Inflammatory macrophage treated with lipopolysaccharide for 1 hour (primary cell): ENCODE results near the gene GPR34.

Experiments used
- DNase-seq, 2 donors: peaks; one replicate each; pipeline ENCODE4 v3.0.0-alpha.2; 2020 to 2022

The GPR34 gene

DNA sequence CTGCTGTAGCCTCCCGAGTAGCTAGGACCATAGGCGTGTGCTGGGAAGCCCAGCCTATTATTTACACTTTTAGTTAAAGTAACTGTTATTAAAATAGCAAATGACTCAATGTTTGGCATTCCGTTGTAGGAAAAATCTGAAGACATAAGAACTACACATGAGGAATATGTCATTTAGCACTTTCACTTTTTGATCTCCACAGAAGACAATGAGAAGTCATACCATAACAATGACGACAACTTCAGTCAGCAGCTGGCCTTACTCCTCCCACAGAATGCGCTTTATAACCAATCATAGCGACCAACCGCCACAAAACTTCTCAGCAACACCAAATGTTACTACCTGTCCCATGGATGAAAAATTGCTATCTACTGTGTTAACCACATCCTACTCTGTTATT lies 6.7 kb downstream of the GPR34 start:
- DNase-seq, result no peak

DNA sequence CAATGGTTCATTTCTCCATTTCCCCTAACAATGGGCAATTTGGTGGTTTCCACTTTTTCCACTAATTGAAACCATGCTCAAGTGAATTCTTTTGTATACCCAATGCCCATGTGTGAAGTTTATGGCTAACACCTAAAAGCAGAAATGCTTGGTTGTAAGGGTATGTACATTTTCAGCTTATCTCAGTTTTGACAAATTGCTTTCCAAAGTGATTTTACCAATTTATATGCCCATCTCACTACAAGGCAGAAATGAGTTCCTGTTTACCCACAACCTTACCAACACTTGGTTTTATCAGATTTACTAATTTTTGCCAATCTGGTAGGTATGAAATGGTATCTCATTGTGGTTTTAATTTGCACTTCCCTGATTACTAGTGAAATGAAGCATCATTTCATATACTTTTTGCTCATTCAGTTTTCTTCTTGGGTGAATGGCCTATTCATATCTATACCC lies 14.8 kb downstream of the GPR34 start:
- DNase-seq, result no peak

DNA sequence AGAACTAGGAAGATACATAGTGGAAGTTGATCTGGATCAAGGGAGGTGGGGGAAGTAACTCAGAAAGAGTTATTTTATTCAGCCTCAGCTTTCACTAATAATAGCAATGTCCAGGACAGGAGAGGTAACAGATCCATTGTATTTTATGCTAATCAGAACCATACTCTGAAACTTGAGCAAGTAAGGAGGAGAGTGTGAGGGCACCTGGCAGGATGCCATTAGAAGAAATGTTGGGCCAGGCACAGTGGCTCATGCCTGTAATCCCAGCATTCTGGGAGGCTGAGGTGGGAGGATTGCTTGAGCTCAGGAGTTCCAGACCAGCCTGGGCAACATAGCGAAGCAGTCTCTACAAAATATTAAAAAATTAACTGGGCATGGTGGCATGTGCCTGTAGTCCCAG lies 16.3 kb downstream of the GPR34 start:
- no peak for DNase-seq

DNA sequence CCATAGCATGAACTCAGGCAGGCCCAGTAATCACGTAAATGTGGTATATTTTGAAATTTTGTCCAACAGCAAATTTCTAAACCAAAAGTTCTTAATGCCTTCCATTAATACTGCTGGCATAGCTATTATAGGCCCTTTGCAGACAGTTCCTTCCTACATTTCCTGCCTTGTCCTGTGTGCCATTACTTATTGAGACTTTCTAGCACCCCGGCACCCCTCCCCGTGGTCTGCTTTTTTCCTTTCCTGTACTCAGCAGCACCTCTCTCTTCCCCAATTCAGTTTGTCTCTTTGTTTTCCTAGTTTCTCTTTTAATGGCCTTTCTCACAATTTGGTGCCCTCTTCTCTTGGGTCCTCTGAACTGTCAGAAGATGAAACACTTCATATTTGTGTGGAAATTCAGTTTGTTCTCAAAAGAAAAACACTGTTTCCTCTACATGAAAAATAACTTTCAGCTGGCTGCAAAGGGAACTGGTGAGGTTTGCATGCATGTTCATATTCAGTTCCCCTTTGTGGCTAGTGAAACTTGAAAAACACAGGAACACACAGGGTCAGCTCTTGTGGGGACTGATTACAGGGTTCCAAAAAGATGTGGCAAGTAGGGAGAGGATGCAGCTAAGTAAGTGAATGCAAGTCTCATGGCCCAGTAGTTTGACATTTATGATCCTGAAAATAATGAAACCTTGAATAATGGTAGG lies 17.1 kb downstream of the GPR34 start:
- DNase-seq, result peak; percentile 49 to 64

DNA sequence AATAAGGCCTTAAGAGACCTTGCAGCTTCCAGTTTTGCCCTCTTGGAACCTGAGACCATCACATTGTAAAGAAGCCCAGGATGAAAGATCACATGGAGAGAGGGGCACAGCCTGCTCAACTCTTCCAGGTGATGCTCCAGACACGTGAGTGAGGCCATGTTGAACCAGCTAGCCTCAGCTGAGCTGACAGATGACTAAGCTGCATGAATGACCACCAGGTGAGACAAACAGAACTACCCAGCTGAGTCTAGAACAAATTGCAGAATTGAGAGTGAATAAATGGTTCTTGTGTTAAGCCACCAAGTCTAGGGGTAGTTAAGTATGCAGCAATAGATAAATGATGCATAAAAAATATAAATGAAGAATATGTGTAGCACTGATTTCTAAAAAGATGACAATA lies 18.4 kb downstream of the GPR34 start:
- no peak for DNase-seq

DNA sequence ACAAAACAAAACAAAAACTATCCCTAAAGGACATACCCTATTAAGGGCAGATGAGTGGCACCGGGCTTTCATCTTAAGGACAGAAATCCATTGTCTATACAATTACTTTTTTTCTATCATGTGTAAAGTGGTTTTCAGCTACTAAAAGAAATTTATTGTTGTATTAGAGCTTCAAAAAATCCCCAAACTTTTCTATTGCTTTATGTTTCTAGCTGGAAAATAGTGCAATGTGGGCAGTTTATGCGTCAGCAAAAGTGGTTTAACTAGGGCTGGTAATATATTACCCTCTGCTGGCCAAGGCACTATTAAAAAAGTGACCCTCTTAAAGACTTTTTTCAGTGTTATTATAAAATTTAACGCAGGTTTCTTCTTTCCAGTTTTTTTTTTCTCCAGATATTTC lies 19.7 kb downstream of the GPR34 start:
- DNase-seq, result no peak

DNA sequence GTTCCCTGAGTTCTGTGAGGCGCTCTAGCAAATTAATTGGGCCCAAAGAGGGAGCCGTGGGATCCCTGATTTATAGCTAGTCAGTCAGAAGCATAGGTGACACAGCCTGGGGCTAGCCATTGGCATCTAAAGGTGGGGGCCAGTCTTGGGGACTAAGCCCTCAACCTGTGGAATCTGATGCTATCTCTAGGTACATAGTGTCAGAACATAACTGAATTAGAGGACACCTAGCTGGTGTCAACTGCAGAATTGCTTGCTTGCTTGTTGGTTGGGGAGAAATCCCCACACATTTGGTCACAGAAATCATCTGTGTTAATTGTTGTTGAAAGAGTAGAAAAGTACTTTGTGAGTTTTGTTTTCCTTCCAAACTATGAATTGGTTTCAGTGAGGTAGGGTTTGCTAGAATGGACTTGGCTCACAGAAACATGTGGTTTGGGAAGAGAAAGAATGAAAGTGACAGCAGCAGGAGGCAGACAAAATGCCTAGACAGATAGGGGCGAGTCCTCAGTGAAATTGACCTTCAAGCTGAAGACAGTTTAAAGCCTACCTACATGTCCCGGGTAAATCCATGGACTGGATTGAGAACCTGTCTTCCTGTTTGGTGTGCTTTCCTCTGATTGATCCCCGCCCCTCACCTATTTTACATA lies 22.4 kb downstream of the GPR34 start:
- no peak for DNase-seq

DNA sequence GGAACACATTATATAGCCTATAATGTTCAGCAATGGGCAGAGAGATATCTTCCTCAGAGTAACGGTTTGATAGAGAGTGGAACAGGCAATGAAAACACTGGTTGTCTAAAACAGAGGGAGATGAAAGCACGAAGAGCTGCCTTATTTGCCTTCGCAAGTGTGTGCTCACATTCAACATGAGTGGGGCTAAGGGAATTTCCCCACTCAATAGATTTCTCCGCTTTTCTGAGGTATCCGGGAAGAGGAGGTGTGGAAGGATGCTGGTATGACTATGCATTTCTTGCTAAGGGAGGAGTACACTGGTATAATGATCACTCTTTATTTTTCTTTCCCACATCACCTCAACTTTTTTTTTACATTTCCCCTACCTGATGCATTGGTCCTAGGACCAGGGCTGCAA lies 27.4 kb downstream of the GPR34 start:
- DNase-seq, result no peak

DNA sequence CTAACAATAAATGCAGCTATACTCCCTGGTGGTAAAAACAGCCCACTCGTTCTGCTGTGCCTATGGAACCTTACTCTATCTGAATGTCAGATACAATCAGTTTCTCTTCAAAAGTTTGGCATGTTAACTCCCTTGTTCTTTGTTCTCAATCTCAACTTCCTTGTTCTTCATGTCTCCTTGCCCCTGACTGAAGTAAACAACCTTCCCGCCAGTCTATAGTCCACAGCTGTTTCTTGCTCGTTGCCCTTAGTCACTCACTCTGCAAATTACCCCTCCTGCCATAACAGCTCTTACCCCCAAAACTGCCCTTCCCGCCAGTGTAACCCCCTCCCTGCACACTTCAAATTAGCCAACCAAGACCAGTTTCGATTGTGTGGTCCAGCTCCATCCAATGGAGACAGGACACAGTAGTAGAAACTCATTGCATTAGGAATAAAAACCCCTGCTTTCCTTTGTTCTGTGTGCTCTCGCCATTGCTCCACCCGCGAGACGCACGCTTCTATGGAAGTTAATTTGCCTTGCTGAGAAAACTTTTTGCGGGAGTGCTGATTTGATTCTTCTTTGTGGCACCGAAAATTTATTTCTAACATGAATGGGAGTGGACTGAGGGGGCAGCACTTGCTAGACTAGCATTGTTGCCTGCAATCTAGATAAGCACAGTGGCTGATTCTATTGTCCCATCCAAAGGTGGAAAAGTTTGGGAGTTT lies 28.1 kb downstream of the GPR34 start:
- no peak for DNase-seq

DNA sequence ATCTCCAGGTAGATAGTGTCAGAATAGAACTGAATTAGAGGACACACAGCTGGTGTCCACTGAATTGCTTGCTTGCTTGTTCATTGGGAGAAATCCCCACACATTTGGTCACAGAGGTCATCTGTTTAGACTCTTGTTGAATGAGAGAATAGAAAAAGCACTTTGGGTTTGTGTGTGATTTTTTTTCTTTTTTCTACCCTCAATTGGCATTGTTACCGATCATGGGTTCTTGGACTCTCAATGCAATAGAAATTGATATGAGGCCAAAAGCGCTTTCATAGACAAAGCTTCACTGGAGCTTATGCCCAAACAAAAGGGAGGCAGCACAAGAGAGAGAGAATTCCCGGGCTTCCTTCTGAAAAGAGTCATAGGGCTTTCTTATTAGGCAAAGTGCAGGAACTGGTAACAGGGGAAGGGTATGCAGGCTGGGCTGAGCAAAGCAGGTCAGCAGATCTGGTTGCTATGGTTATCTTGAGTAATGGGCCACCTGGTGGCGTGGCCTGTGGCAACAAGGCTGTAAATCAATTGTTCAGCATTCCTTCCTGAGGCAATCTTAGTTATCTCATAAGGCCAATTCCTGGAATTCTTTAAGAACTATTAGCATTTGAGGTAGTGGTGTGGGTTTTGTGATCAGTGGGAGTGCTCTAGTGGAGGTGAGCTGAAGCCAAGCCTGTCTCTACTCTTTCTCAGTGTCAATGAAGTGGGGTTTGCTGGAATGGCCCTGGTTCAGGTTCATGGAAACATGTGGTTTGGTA lies 29.9 kb downstream of the GPR34 start:
- DNase-seq, result no peak

DNA sequence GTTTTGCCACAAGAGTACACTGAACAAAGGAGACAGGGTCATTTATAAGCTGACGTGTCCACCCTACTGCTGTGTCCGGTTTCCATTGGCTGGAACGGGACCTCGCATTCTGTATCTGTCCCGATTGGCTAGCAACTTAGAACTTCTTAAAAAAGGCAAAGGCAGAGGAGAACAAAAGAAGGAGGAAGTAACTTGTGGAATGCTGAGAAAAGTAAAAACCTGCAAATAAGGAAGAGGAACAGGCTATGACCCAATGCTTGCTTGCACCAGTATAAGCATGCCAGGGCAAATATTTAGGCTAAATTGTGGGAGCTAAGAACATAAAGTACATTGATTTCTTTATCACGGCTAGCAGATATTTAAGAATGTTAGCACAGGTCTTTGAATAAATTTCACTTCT lies 30.8 kb downstream of the GPR34 start:
- DNase-seq, result peak in 1 of 2 donors; percentile 32

DNA sequence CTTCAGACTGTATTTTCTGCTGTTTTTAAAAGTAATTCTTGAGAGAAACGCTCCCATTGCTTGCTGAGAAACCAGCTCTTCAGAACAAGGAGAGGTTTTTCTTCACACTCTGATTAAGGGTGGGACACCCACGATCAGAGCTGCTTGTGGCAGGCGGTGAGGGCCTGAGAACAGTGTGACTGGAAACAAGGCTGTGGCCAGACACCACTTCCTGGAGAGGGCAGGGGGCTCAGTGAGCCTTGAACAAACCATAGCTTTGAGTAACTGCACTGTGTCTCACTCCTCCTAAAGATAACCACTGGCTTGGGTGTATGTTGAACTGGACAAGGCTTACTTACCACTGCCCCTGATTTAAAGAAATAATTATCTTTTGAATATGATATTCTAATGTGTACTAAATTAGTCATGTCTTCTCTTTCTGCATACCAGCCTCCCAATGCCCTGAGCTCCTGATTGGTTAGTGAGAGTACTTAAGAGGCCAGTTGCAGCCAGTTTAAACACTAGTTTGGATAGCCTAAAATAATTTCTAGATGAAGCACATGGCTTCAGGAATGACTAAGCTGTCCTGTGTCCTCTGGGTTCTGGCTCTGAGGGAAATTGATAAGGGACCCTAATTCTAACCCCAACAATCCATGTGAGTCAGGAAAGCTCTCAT lies 31.5 kb downstream of the GPR34 start:
- no peak for DNase-seq

DNA sequence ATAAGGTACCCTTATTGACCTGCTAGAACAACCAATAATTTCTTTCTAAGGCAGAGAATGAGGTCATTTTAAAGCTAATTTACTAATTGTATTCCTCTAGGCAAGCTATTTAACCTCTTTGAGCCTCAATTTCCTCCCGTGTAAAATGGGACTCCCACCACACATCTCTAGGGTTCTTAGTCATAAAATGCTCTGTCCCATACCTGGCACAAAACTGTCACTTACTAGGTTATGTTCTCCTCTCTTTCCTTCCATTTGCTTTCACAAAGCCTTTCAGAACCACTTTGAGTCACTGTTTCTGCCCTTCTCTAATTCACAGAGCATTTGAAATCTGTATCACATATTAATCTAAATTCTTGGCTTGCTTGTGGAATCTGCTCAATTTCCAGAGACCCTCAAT lies 32.8 kb downstream of the GPR34 start:
- no peak for DNase-seq

DNA sequence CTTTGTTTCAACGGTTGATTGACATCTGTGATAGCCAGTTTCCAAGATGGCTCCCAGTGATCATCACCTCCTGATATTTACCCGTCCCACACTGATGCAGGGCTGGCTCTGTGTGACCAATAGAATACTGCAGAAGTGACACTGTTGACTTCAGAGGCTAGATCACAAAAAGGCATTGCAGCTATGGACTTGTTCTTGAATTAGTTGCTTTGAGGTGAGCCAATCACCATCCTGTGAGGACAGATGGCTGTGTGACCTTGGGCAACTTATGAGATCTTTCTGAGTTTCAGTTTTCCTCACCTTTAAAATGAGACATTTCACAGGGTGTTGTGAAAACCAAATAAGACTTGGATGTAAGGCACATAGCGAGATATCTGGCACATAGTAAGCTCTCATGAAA lies 33.4 kb downstream of the GPR34 start:
- no peak for DNase-seq

DNA sequence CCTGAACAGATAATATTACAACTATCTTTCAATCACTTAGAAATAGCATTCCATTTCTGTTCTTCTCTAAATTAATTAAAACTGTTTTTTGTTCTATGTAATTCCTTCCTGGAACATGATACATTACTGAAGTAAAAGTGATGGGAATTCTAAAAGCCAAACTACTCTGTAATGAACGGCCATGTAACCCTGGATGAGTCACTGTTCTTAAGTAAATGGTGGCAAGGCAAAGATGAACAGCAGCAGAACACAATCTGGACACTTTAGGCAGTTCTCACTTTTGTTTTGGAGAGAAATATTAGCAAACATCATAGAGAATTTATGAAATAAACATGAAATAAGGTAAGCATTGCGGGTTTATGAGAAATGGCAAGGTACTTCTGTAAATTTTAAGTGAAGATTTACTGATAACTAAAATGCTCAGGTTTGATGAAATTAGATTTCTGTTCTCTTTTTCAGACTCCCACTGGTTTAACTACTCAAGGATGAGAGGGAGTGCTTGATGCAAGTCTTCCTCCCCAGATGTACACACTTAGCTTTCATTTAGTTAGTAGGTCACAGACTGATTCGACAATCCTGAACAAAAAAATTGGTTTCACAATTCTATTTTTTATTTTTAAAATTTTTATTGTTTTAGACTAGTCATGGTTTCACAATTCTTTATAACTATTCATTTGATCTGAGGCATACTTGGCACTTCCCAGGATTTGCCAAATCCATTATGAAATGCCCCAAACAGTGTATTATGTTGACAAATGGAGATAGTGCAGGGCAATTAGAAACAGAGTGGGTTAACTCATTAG lies 34.2 kb downstream of the GPR34 start:
- DNase-seq, result peak; percentile 49 to 59

DNA sequence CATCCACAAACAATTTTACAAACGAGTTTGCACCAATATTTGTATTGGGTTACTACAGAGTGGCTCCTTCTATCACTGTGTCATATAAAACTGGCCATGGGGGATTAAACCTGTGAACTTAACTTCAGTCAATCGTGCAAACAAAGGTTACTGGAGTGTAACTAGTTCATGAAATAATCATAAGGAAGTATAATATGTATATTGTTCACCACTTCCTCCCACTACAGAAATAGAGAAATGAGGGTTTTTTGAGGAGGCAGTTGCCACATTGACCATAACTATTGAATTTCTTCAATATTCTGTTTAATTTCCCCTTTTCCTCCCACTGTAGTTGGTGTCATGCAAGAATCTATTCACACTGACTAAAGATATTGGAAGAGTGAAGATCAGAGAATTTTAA lies 35.1 kb downstream of the GPR34 start, which contains the start of gene GPR82:
Gene GPR82 (plus strand): TSS at position 356 of the 400 bp plus-strand sequence. CDS start 2,846 bp downstream, outside the sequence.
- DNase-seq, result peak; percentile 59 to 76

DNA sequence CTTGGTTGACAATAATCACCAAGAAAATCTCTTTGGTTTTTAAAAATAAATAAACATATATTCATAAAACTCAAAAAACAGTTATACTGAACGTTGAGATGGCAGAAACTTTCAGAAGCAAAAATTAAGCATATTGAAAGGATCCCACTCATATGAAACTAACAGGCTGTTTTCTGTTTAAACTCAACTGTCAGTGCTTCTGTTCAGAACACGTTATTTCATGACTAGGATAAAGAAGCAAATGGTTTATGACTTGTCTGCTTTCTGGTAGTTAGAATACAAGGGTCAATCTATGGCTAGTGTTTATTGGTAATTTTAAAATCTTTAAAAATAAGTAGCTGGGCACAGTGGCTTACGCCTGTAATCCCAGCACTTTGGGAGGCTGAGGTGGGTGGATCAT lies 39.4 kb downstream of the GPR34 start:
- DNase-seq, result no peak

DNA sequence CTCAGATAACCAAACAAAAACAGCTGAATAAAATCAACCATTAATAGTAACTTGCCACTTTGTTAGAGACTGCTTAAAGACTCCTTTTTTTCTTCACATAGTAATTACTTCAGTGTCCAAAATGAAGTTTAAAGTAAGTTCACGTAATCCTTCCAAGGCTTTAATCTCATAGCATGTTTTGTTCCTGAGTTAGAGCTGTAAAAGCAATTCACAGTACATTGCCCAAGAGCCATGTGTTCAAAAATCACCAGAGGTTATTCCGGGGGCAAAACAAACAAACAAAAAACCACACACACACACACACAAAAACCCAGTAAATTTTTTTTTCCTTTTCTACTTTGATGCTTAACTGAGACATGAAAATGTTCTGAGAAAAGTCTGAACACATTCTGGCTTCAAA lies 41.3 kb downstream of the GPR34 start:
- no peak for DNase-seq

DNA sequence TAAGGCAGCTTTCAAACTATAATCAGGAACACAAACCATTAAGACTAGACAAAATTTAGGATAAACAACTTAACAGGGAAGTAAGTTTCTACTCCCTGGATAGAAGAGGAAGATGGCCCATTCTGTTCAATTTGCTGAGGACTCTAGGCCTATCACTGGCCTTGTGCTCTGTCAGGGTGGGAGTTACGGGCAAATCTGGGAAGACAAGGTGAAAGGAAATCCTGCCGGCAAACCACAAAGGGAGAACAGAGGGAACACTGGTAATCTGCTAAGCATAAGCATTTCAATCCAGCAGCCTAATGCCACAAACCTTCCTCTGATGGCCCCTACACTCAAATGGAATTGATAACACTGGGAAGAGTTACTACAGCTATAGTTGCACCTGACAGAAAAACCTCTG lies 43.5 kb downstream of the GPR34 start:
- DNase-seq, result no peak

DNA sequence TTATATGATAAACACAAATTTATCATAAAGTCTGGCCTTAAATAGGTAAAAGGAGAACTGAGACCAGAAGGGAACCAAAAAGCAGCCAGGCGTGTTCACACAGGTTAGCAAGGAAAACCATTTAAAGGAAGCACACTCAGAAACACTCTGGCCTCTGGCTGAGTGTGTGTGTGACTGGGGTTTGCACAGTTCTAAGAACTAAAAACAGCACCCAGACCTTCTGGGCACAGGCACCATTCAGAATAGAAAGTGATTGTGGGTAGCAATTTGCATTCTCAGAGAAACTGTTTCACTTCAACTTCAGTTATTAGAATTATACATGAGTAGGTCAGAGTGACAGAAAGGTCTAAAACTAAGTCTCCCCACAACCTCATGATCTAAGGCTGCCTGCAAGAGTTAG lies 45.2 kb downstream of the GPR34 start:
- no peak for DNase-seq

DNA sequence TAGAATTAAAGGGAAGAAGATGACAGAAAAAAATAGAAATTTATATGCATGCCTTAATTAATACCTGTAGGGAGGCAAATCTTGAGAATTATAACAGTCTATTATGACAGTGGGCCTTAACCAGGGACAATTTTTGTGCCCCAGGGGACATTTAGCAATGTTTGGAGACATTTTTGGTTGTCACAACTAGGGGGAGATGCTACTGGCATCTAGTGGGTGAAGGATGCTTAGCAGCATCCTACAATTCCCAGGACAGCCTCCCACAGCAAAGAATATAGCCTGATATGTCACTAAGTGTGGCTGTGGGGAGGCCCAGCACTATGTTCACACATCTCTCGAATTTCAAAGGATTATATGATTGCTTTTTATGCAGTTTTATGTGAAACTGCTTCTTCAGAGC lies 45.8 kb downstream of the GPR34 start:
- peak in 1 of 2 donors; percentile 25 for DNase-seq

DNA sequence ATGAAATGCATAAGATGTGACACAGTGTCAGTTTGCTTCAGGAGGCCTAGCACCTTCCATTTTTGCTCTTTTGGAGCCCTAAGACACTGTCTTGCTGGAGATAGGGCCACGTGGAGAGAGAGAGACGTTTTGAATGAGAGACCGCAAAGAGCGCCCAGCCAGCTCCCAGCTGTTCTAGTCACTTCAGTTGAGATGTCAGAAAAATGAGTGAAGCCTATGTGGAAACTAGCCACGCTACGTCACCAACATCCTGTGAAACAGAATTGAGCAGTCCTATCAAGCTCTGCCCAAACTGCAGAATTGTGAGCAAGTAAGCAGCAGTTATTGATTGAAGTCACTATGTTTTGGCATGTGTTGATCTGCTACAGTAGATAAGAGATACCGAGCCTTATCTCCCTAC lies 48.3 kb downstream of the GPR34 start:
- no peak for DNase-seq
